IPS-18c (cell line): ENCODE data around the gene NAA35.
"Not testable (repeated sequence)": the region's sequence is repeated elsewhere in the genome, so short reads cannot be mapped to it uniquely, and the experiment has no call there.

Source experiments
- H3K4me3 ChIP-seq: 2 replicates; pipeline ENCODE4 v1.7.0; 2013; ENCODE audit warnings: low read depth, mild to moderate bottlenecking, low read length, moderate library complexity; ENCODE audit not compliant: insufficient read depth
- H3K9me3 ChIP-seq: one replicate; pipeline ENCODE4 v1.6.1; 2013; ENCODE audit warnings: mild to moderate bottlenecking, low read length, moderate library complexity; ENCODE audit not compliant: control insufficient read depth, insufficient read depth

Gene NAA35

GRCh38 chr9:86043999-86044398, 103.1 kb downstream of the NAA35 start:
- Histone ChIP-seq H3K9me3 (no peaks in the 10 kb centered on the region), H3K4me3 (no peak overlapping the region)

GRCh38 chr9:86045654-86046053, 104.7 kb downstream of the NAA35 start:
- H3K9me3 ChIP-seq: no peaks in the 10 kb centered on the region

DNA sequence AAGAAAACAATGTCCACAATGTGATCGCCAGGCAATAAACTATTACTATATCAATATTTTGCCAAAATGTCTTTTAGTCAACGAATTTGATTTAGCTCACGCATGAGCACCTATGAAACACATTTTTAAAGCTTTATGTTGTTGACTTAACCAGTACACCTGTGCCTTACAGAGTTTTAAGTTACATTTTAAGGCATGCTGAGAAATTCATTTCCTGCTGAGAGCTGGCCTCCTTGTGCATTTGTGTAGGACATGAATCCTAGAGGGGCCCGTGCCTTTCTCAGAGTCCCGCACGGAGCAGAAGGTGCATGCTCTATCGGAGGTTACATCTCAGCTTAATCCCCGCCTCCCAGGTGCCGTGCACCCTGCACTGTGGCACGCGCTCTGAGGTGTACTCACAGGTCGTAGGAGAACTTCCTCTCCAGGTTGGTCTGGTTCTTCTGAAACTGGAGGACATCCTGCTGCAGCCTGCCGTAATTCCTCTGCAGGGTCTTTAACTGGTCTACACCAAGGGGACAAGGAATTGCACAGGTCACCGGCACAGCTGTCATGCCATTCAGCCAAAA, 105.2 kb downstream of the NAA35 start:
- Histone ChIP-seq H3K9me3 (no peaks in the 10 kb centered on the region), H3K4me3 (no peak overlapping the region)

More at GRCh38 chr9:86045654-86046053, 104.7 kb downstream of the NAA35 start:
- no peak overlapping the region for H3K4me3 ChIP-seq

DNA sequence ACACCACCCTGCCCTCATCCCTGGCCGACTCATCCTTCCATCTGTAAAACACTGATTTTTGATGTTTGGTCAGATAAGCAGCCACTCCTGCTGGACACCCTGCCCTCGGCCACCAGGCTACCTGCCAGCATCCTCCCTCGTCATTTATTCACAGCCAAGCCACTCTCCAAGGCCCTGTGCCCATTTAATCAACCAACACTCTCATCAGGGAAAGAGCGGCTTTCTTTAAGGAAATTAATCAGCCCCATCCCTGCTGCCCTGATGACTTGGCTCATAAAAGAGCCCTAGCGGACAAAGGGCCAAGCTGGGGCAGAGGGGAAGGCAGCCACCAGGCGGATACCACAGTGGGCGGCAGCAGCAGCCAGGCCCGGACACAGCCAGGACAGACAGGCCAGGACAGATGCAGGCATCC, 106.0 kb downstream of the NAA35 start:
- H3K9me3 ChIP-seq: no peaks in the 10 kb centered on the region
- no peak overlapping the region for H3K4me3 ChIP-seq

DNA sequence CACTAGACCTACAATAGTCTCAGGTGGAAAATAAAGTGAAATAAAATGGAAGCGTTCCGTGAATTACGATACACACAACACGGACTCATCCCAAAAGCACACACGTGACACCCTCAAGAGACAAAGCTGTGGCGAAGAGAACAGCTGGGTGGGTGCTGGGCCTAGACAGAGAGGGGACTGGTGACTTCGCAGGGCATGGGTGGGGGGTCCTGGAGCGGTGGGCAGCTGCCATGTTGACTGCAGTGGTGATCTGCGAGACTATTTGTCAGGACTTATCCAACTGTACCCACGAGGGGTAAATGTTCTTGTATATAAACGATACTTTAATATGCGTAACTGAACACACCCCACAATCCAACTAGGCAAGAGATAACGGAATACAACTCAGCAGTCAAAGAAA, 106.4 kb downstream of the NAA35 start:
- Histone ChIP-seq H3K4me3 (no peak overlapping the region), H3K9me3 (no peaks in the 10 kb centered on the region)

GRCh38 chr9:86048018-86048742, 107.2 kb downstream of the NAA35 start:
- not testable (repeated sequence) for H3K9me3 ChIP-seq, H3K4me3 ChIP-seq

- Histone ChIP-seq H3K9me3 (no peaks in the 10 kb centered on the region), H3K4me3 (no peak overlapping the region)
These were observed 111.9 kb downstream of the NAA35 start for GRCh38 chr9:86052556-86053468.

- H3K9me3 ChIP-seq: no peaks in the 10 kb centered on the region
- no peak overlapping the region for H3K4me3 ChIP-seq
These were observed 113.7 kb downstream of the NAA35 start for GRCh38 chr9:86054695-86055094.

DNA sequence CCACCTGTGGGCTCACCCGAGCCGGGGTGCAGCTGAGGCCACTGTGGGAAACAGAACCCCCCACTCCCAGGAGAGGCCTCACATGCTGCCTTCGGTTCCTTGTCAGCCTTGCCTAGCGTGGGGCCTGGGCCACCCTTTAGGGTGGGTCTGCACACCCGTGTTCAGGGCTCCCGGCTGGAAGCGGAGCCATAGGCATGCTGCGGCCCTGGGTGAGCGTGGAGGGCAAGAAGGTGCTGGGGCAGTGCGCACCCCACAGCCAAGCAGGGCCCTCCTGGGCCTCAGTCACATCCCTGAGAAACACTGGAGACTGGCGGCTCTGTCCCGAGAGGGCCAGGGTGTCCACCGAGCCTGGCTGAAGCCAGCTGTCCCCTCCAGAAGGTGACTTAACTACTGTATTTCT, 116.5 kb downstream of the NAA35 start:
- Histone ChIP-seq H3K4me3 (no peak overlapping the region), H3K9me3 (no peaks in the 10 kb centered on the region)

DNA sequence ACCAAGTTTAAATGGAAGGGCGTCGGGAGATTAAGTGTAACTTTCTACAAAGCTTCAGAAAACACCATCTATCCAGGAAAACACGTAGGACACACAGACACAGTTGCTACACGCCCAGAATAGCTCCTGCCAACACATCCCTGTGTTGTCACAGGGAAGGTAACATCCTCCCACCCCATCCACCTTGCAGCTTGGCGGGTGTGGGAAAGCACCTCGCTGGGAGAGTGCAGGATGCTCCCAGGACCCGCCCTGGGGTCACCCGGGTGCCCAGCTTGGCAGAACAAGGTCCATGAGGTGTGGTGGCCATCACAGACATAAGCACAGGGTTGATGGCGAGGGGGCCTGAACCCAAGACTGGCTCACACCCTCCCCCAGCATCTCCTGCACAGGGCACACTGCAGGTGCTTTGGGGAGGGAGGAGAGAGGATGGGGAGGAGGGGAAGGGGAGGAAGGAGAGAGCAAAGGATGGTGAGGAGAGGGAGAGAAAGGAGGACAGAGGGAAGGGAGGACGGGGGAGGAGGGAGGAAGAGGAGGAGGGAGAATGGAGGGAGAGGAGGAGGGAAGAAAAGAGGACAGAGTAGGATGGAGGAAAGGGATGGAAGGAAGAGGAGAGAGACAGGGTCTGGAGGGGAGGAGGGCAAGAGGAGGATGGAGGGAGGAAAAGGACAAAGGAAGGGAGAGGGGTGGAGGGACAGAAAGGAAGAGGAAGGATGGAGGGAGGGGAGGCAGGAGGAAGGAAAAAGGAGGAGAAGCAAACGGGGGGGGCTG, 121.2 kb downstream of the NAA35 start:
- H3K4me3 ChIP-seq: no peak overlapping the region

GRCh38 chr9:86062845-86063693, 122.1 kb downstream of the NAA35 start:
- H3K4me3 ChIP-seq: no peak overlapping the region

More for the DNA sequence above, 121.2 kb downstream of the NAA35 start:
- no peaks in the 10 kb centered on the region for H3K9me3 ChIP-seq

DNA sequence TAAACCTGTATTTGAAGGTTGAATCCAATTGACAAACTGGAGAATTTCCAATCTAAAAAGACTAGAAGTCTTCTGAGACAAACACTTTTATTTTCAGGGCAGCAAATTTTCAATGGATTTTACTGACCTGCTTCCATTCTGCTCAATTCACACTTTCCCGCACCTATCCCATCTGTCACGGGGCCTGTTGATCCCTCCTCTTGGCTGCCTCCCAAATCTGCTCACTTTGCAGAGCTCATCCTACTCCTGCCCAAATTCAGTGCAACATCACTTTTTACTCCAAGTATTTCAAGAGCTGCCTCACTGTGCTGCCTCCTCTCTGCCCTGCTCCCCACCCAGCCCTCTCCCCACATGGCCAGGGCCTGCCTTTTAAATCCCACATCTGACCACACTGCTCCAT, 123.3 kb downstream of the NAA35 start:
- H3K4me3 ChIP-seq: no peak overlapping the region
- H3K9me3 ChIP-seq: no peaks in the 10 kb centered on the region

More at GRCh38 chr9:86062845-86063693, 122.1 kb downstream of the NAA35 start:
- H3K9me3 ChIP-seq: no peaks in the 10 kb centered on the region

DNA sequence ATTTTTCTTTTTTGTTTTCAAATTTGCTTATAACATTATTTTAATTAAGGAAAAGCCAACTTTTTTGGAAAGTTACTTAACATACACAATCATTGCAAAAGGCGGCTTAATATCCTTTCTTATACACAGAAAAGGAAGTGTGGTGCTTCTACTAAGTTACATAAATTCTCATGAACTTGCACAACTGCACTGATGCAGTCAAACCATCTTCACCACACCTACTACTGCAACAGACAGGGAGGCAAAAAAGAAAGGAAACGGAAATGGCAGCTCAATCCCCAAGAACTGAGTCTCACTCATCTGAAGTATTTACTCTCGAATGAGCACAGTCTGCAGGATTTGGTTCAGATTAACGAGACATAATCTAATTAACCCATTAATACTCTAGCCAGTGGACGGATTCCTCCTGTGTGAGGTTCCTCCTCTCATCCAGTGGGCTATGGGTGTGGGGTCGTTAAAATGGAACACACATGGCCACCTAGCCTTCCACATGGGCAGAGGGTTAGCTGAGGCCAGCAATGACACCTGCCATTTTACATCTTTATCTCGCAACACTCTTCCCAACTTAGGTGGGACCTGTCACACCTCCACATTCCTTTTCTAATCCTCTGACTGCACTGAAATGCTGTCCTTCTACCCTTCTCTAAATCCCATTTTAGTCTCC, 128.4 kb downstream of the NAA35 start:
- Histone ChIP-seq H3K9me3 (no peaks in the 10 kb centered on the region), H3K4me3 (no peak overlapping the region)
